Mucosa of descending colon (tissue), 3 donors: Measurements from ENCODE around the gene PSMD3. TPM values are rescaled to one million over a fixed set of nuclear protein-coding genes. Genes with fewer than 3 reads are reported as not detected.
"Not testable (repeated sequence)": the region's sequence is repeated elsewhere in the genome, so short reads cannot be mapped to it uniquely, and the experiment has no call there.

Experiments
- ATAC-seq: fragments of 200-7000 bp; cut with Tn5 transposase; one replicate; pipeline ENCODE4 v1.9.1; 2020; ENCODE audit warnings: mild to moderate bottlenecking, moderate library complexity
- DNase-seq, 3 donors: peaks; one replicate each; pipeline ENCODE4 v3.0.0-alpha.2; 2020
- H3K36me3 ChIP-seq: fragments of 200-600 bp; one replicate; pipeline ENCODE4 v1.8.0; 2021; ENCODE audit warnings: low read depth, mild to moderate bottlenecking
- H3K4me1 ChIP-seq: fragments of 200-600 bp; one replicate; pipeline ENCODE4 v1.8.0; 2021; ENCODE audit warnings: low read depth, mild to moderate bottlenecking
- H3K4me3 ChIP-seq: fragments of 200-600 bp; one replicate; pipeline ENCODE4 v1.8.0; 2021; ENCODE audit warnings: mild to moderate bottlenecking
- H3K9me3 ChIP-seq: fragments of 200-600 bp; one replicate; pipeline ENCODE4 v1.8.0; 2021; ENCODE audit warnings: mild to moderate bottlenecking
- CTCF ChIP-seq: fragments of 200-600 bp; IDR thresholded peaks from one replicate; pipeline ENCODE4 v1.8.0; 2022; ENCODE audit warnings: antibody characterized with exemption, mild to moderate bottlenecking
- intact Hi-C, 2 donors: fragments of 100-400 bp; cut with DNase I in 1 of 2; cut with micrococcal nuclease in 1 of 2; formaldehyde crosslinking; loops; one replicate each; pipeline versions ENCODE4 v1.11.0 to v1.11.1; 2022; cut with DNase I, micrococcal nuclease
- total RNA-seq, 3 donors: library from RNA; stranded (reverse); fragmentation: NEBNext Ultra II Directional in 2 of 3; extraction: Animal tissue kit (Norgen Biotek cat#: 25700) in 2 of 3; gene quantifications; one replicate each; pipeline versions ENCODE4 v1.2.1 to v1.2.4, GENCODE V29; 2021 to 2023
- donor health status: DM: no; HTN: no; CAD: no; lungs with moderate emphysema.
- donor health status: DM: no; HTN: no; CAD: no.
- donor health status: DM: no; HTN: yes; CAD: no.

PSMD3 gene
- total RNA-seq, 3 donors from 2014 or later: 96.0 to 126 (median 96.8) TPM

GRCh38 chr17:39999067-39999466 lies 18.5 kb downstream of the PSMD3 start:
- TF ChIP-seq CTCF: no peak
- peaks cover 3% of the 10 kb centered on the region for H3K36me3 ChIP-seq
- peaks cover 11% of the 10 kb centered on the region for H3K4me1 ChIP-seq
- no peak overlapping the region for H3K4me3 ChIP-seq
- no peak for ATAC-seq
- DNase-seq: no peak
- intact Hi-C loops: no loop called here
- no peaks in the 10 kb centered on the region for H3K9me3 ChIP-seq

GRCh38 chr17:40000161-40000560 lies 19.6 kb downstream of the PSMD3 start:
- no peak for ATAC-seq
- no peak for DNase-seq
- no peak overlapping the region for H3K4me3 ChIP-seq
- no peaks in the 10 kb centered on the region for H3K36me3 ChIP-seq
- no peak for TF ChIP-seq CTCF
- H3K4me1 ChIP-seq: peaks cover 6% of the 10 kb centered on the region
- no peaks in the 10 kb centered on the region for H3K9me3 ChIP-seq
- intact Hi-C loops: no loop called here

GRCh38 chr17:40001335-40001734 lies 20.7 kb downstream of the PSMD3 start:
- intact Hi-C loops, DNase-seq: not testable (repeated sequence)

GRCh38 chr17:40004072-40004471 lies 23.5 kb downstream of the PSMD3 start:
- ATAC-seq (no peak), DNase-seq (peak in 1 of 3 donors; percentile 3)
- no peaks in the 10 kb centered on the region for H3K36me3 ChIP-seq

More at GRCh38 chr17:40001335-40001734, 20.7 kb downstream of the PSMD3 start:
- not testable (repeated sequence) for H3K9me3 ChIP-seq, ATAC-seq, H3K36me3 ChIP-seq, H3K4me3 ChIP-seq, H3K4me1 ChIP-seq

GRCh38 chr17:40004712-40005111 lies 24.1 kb downstream of the PSMD3 start:
- Histone ChIP-seq H3K4me3 (no peak overlapping the region), H3K4me1 (no peaks in the 10 kb centered on the region), H3K9me3 (no peaks in the 10 kb centered on the region), H3K36me3 (no peaks in the 10 kb centered on the region)
- ATAC-seq (no peak), DNase-seq (no peak)
- no peak for TF ChIP-seq CTCF
- intact Hi-C loops: no loop called here

More at GRCh38 chr17:40004072-40004471, 23.5 kb downstream of the PSMD3 start:
- Histone ChIP-seq H3K4me1 (no peaks in the 10 kb centered on the region), H3K9me3 (no peaks in the 10 kb centered on the region), H3K4me3 (no peak overlapping the region)
- intact Hi-C loops: no loop called here
- TF ChIP-seq CTCF: no peak

- no peaks in the 10 kb centered on the region for H3K4me1 ChIP-seq
- no peak for ATAC-seq
- peak in 1 of 3 donors; percentile 1 for DNase-seq
- no peak overlapping the region for H3K4me3 ChIP-seq
- TF ChIP-seq CTCF: no peak
- no peaks in the 10 kb centered on the region for H3K9me3 ChIP-seq
- H3K36me3 ChIP-seq: no peaks in the 10 kb centered on the region
- intact Hi-C loops: no loop called here
Measured at GRCh38 chr17:40005520-40005919, 24.9 kb downstream of the PSMD3 start.

GRCh38 chr17:40010946-40011500 lies 30.4 kb downstream of the PSMD3 start:
- intact Hi-C loops: loop anchor here in 1 of 2 donors (5.0 kb wide), 1 partner anchor 156 kb away; no protein-coding TSS in a partner anchor
- not testable (repeated sequence) for H3K9me3 ChIP-seq, DNase-seq, H3K4me3 ChIP-seq, ATAC-seq, H3K36me3 ChIP-seq
- H3K4me1 ChIP-seq: peaks cover 21% of the 10 kb centered on the region

- not testable (repeated sequence) for DNase-seq, H3K36me3 ChIP-seq, H3K4me3 ChIP-seq, ATAC-seq, H3K9me3 ChIP-seq
- intact Hi-C loops: loop anchor here in 1 of 2 donors (5.0 kb wide), 1 partner anchor 155 kb away; no protein-coding TSS in a partner anchor
- H3K4me1 ChIP-seq: peaks cover 21% of the 10 kb centered on the region
Measured at GRCh38 chr17:40012017-40012647, 31.5 kb downstream of the PSMD3 start.
